NCI-H226 (cell line): Measurements from ENCODE around the gene GK.
"Not testable (repeated sequence)": the region's sequence is repeated elsewhere in the genome, so short reads cannot be mapped to it uniquely, and the experiment has no call there.

ENCODE experiments used
- DNase-seq: peaks from one replicate; pipeline ENCODE4 v3.0.0-alpha.2; 2015

The GK gene

GRCh38 chrX:30653415-30654131 lies at the start of gene GK:
Gene GK, plus strand, starts transcription at chrX:30653423. Its CDS starts 115 bp downstream, at chrX:30653538.
- DNase-seq: no peak

- no peak for DNase-seq
These were observed 46.1 kb upstream of the GK start for GRCh38 chrX:30607155-30607554.

GRCh38 chrX:30610026-30610425 lies 43.2 kb upstream of the GK start:
- DNase-seq: no peak

- peak; percentile 3 for DNase-seq
These were observed 41.0 kb upstream of the GK start for GRCh38 chrX:30612250-30612655.

- DNase-seq: no peak
These were observed 39.5 kb upstream of the GK start for GRCh38 chrX:30613721-30614120.

GRCh38 chrX:30615229-30615628 lies 38.0 kb upstream of the GK start:
- DNase-seq: peak; percentile 66

- no peak for DNase-seq
These were observed 35.0 kb upstream of the GK start for GRCh38 chrX:30618160-30618765.

- DNase-seq: no peak
These were observed 33.1 kb upstream of the GK start for GRCh38 chrX:30620125-30620524.

- DNase-seq: peak; percentile 79
These were observed 32.1 kb upstream of the GK start for GRCh38 chrX:30620980-30621618.

GRCh38 chrX:30622361-30622760 lies 30.9 kb upstream of the GK start:
- no peak for DNase-seq

- no peak for DNase-seq
These were observed 26.8 kb upstream of the GK start for GRCh38 chrX:30626402-30626801.

GRCh38 chrX:30627818-30628652 lies 25.2 kb upstream of the GK start:
- no peak for DNase-seq

- DNase-seq: not testable (repeated sequence)
These were observed 19.2 kb upstream of the GK start for GRCh38 chrX:30634070-30634469.

GRCh38 chrX:30635630-30636029 lies 17.6 kb upstream of the GK start:
- DNase-seq: no peak

GRCh38 chrX:30637874-30638815 lies 15.1 kb upstream of the GK start:
- DNase-seq: no peak

GRCh38 chrX:30639702-30640101 lies 13.5 kb upstream of the GK start:
- not testable (repeated sequence) for DNase-seq

GRCh38 chrX:30642642-30643041 lies 10.6 kb upstream of the GK start:
- no peak for DNase-seq

- no peak for DNase-seq
These were observed 9.9 kb upstream of the GK start for GRCh38 chrX:30643313-30643821.

GRCh38 chrX:30649859-30650258 lies 3.4 kb upstream of the GK start:
- no peak for DNase-seq

GRCh38 chrX:30652527-30653414 lies 452 bp upstream of the GK start:
- peak; percentile 80 for DNase-seq

GRCh38 chrX:30654386-30654785 lies 1.2 kb downstream of the GK start:
- DNase-seq: not testable (repeated sequence)
